K562 (cell line): ENCODE measurements around the gene APOL2. TPM values are rescaled to one million over a fixed set of nuclear protein-coding genes. Genes with fewer than 3 reads are reported as not detected.

Source experiments
- ATF7 ChIP-seq: fragments of 450-650 bp; IDR thresholded peaks from 2 replicates; pipeline ENCODE4 v1.7.1; 2014; ENCODE audit warnings: mild to moderate bottlenecking, moderate library complexity
- ETV5 ChIP-seq: sonication (generic); formaldehyde crosslinking; IDR thresholded peaks from 2 replicates; pipeline ENCODE4 v1.4.0; 2020; ENCODE audit warnings: low read depth, mild to moderate bottlenecking, missing genetic modification reagents
- HDAC2 ChIP-seq: fragments of 450-650 bp; IDR thresholded peaks from 2 replicates; pipeline ENCODE4 v1.6.1; 2016; ENCODE audit warnings: mild to moderate bottlenecking
- KAT2B ChIP-seq: IDR thresholded peaks from one replicate; pipeline ENCODE4 v1.6.1; 2012; ENCODE audit warnings: low read depth, mild to moderate bottlenecking, control low read depth, inconsistent platforms, low read length, moderate library complexity
- L3MBTL2 ChIP-seq: fragments of 450-650 bp; IDR thresholded peaks from 2 replicates; pipeline ENCODE4 v1.6.1; 2016; ENCODE audit warnings: mild to moderate bottlenecking, moderate library complexity
- LCOR ChIP-seq: sonication (generic); formaldehyde crosslinking; IDR thresholded peaks from 2 replicates; pipeline ENCODE4 v1.8.0; 2022; ENCODE audit warnings: mild to moderate bottlenecking, missing genetic modification reagents
- NR2F6 ChIP-seq: fragments of 450-650 bp; formaldehyde crosslinking; IDR thresholded peaks from 2 replicates; pipeline ENCODE4 v1.4.0; 2020; ENCODE audit warnings: mild to moderate bottlenecking
- PHF8 ChIP-seq: fragments of 200-600 bp; sonication (generic); IDR thresholded peaks from 2 replicates; pipeline ENCODE4 v1.6.1; 2012; ENCODE audit warnings: mixed run types, mild to moderate bottlenecking, inconsistent platforms, low read length, moderate library complexity, borderline replicate concordance
- POLR2AphosphoS5 ChIP-seq: IDR thresholded peaks from 2 replicates; pipeline ENCODE4 v1.6.1; 2011; ENCODE audit warnings: mild to moderate bottlenecking, low read depth, low read length, moderate library complexity; ENCODE audit not compliant: control insufficient read depth, insufficient read depth
- RBM25 ChIP-seq: fragments of 200-400 bp; formaldehyde crosslinking; IDR thresholded peaks from 2 replicates; pipeline ENCODE4 v1.6.1; 2018; ENCODE audit warnings: low read length, low read depth, moderate library complexity; ENCODE audit not compliant: severe bottlenecking
- RFX1 ChIP-seq: fragments of 450-650 bp; IDR thresholded peaks from 2 replicates; pipeline ENCODE4 v1.6.1; 2016; ENCODE audit warnings: mild to moderate bottlenecking, moderate library complexity
- TAF7 ChIP-seq: fragments of 450-650 bp; IDR thresholded peaks from 2 replicates; pipeline ENCODE4 v1.6.1; 2016; ENCODE audit warnings: missing genetic modification characterization, missing compliant biosample characterization
- TAF9B ChIP-seq: fragments of 450-650 bp; IDR thresholded peaks from 2 replicates; pipeline ENCODE4 v1.6.1; 2018; ENCODE audit warnings: mild to moderate bottlenecking; ENCODE audit not compliant: partially characterized antibody
- TEAD4 ChIP-seq, 2 experiments: sonication (generic) in 1 of 2; formaldehyde crosslinking in 1 of 2; IDR thresholded peaks; 2 replicates each; pipeline versions ENCODE4 v1.6.1 to v1.8.0; 2012 to 2022; ENCODE audit warnings: borderline replicate concordance in 1 of 2, inconsistent platforms in 1 of 2, low read length in 1 of 2, mild to moderate bottlenecking in 1 of 2, missing genetic modification reagents in 1 of 2
- TFAM ChIP-seq: fragments of 250-450 bp; sonication (Bioruptor Pico); conservative IDR thresholded peaks from 2 replicates; pipeline ENCODE4 v1.5.0; 2021; ENCODE audit warnings: mild to moderate bottlenecking, moderate library complexity
- TSC22D4 ChIP-seq: fragments of 450-650 bp; IDR thresholded peaks from 2 replicates; pipeline ENCODE4 v1.6.1; 2016; ENCODE audit warnings: missing genetic modification characterization, missing biosample characterization, control low read depth
- YBX1 ChIP-seq: fragments of 450-650 bp; IDR thresholded peaks from 2 replicates; pipeline ENCODE4 v1.7.1; 2016; ENCODE audit warnings: mild to moderate bottlenecking
- ZFP1 ChIP-seq: fragments of 450-650 bp; formaldehyde crosslinking; IDR thresholded peaks from 2 replicates; pipeline ENCODE4 v1.4.0; 2020; ENCODE audit warnings: mild to moderate bottlenecking, mixed read lengths
- ZNF146 ChIP-seq: IDR thresholded peaks from one replicate; pipeline ENCODE4 v1.6.1; 2018; ENCODE audit warnings: missing compliant biosample characterization; ENCODE audit not compliant: unreplicated experiment
- polyA plus RNA-seq, 8 experiments: library from polyadenylated mRNA; depleted of rRNA in 4 of 8; stranded (reverse) in 5 of 8; unstranded in 3 of 8; fragments of >200 nt; fragmentation: Nextera tagmentation in 2 of 8; fragmentation: Illumina TruSeq in 1 of 8; extraction: Ambion mirVana in 2 of 8; extraction: Trizol in 1 of 8; gene quantifications; 2 replicates each; pipeline versions ENCODE4 v1.2.1 to v1.2.3, GENCODE V29; 2011 to 2014; ENCODE audit warnings: inconsistent platforms in 1 of 8, missing spikeins in 1 of 8
- total RNA-seq, 7 experiments: library from RNA; depleted of rRNA in 6 of 7; stranded (reverse); fragments of >200 nt in 6 of 7; fragmentation: Illumina TruSeq in 2 of 7; extraction: Trizol in 2 of 7; gene quantifications; 2 replicates each; pipeline versions ENCODE4 v1.2.1 to v1.2.3, GENCODE V29; 2011 to 2021; ENCODE audit warnings: low replicate concordance in 1 of 7
- TF ChIP-seq, protein P1 (sequence below), 2 experiments: fragments of 200-800 bp in 1 of 2; sonication (Bioruptor generic) in 1 of 2; sonication (generic) in 1 of 2; formaldehyde crosslinking in 1 of 2; IDR thresholded peaks in 1 of 2; conservative IDR thresholded peaks in 1 of 2; 2 replicates each; pipeline versions ENCODE4 v1.5.0 to v1.6.1; 2016 to 2020; ENCODE audit warnings: missing compliant biosample characterization in 1 of 2, missing genetic modification characterization in 1 of 2, missing genetic modification reagents in 1 of 2
- TF ChIP-seq, protein P2 (sequence below): sonication (generic); formaldehyde crosslinking; IDR thresholded peaks from 2 replicates; pipeline ENCODE4 v1.8.0; 2022; ENCODE audit warnings: missing genetic modification reagents, mild to moderate bottlenecking, moderate library complexity, borderline replicate concordance
- TF ChIP-seq, protein P3 (sequence below): sonication (generic); formaldehyde crosslinking; IDR thresholded peaks from 2 replicates; pipeline ENCODE4 v1.8.1; 2023; ENCODE audit warnings: mild to moderate bottlenecking, missing genetic modification reagents
- TF ChIP-seq, protein P4 (sequence below): fragments of 250-450 bp; sonication (Bioruptor Pico); IDR thresholded peaks from 2 replicates; pipeline ENCODE4 v1.4.0; 2020; ENCODE audit warnings: mild to moderate bottlenecking, moderate library complexity

APOL2 gene
- total and polyA plus RNA-seq, 9 of the 15 experiments (the other 6 are each of a cell fraction or from before 2014, with no cell fraction given): 2.7 to 10.6 (median 8.9) TPM

DNA sequence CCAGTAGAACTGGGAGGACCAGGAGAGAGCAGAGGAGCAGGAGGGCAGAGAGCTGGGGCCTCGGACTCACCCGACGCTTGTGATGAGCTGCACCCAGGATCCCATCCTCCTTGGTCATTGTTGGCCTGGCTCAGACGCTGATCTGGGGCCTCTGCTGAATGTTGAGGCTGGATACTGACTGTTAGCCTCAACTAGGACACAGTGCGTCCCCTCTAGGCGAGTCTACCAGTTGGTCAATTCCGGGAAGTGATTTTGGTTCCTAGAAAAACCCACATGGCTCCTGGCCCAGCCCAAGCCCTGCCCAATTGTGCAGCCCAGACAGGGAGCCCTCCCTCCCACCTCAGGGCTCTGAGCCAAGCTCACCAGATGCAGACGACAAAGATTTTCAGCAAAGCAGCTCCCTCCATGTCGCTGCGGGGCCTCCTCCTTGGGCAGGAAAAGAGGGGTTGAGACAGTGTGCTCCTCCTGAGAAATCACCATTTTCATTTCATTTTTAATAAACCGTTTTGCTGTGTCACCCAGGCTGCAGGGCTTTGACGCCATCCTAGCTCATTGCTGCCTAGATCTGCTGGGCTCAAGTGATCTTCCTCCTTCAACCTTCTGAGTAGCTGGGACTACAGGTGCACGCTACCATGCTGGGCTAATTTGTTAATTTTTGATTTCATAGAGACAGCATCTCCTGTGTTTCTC, 37.6 kb downstream of the APOL2 start, which contains the start of gene APOL4 (continued):
- TF ChIP-seq, protein P1, sequence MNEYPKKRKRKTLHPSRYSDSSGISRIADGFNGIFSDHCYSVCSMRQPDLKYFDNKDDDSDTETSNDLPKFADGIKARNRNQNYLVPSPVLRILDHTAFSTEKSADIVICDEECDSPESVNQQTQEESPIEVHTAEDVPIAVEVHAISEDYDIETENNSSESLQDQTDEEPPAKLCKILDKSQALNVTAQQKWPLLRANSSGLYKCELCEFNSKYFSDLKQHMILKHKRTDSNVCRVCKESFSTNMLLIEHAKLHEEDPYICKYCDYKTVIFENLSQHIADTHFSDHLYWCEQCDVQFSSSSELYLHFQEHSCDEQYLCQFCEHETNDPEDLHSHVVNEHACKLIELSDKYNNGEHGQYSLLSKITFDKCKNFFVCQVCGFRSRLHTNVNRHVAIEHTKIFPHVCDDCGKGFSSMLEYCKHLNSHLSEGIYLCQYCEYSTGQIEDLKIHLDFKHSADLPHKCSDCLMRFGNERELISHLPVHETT (CRISPR knock-in tag; conservative IDR thresholded peaks at IDR 0.05 in 1 of 2, IDR thresholded peaks at IDR 0.05 in 1 of 2): no peak
- TF ChIP-seq LCOR (peak; percentile 77; the same call in 1 of the 2 replicates), ATF7 (peak; percentile 79), KAT2B (no peak), TFAM (CRISPR knock-in tag) (no peak), HDAC2 (no peak), YBX1 (no peak), RFX1 (no peak), ZNF146 (CRISPR knock-in tag) (no peak), TAF9B (peak; percentile 66), NR2F6 (no peak), TAF7 (tag) (no peak), ETV5 (CRISPR knock-in tag) (peak; percentile 61; the same call in 1 of the 2 replicates), TEAD4 (IDR thresholded peaks at IDR 0.05; ENCODE audit: low read length) (peak; percentile 13; the same call in 1 of the 2 replicates), TEAD4 (CRISPR knock-in tag; IDR thresholded peaks at IDR 0.05; ENCODE audit: borderline replicate concordance) (no peak), PHF8 (peak; percentile 59; the same call in 1 of the 2 replicates), RBM25 (no peak), POLR2AphosphoS5 (0 out of 2 replicates have a peak, but pooled peaks have one; percentile 34), ZFP1 (CRISPR knock-in tag) (no peak), L3MBTL2 (peak; percentile 76), TSC22D4 (no peak)
- TF ChIP-seq, protein P2, sequence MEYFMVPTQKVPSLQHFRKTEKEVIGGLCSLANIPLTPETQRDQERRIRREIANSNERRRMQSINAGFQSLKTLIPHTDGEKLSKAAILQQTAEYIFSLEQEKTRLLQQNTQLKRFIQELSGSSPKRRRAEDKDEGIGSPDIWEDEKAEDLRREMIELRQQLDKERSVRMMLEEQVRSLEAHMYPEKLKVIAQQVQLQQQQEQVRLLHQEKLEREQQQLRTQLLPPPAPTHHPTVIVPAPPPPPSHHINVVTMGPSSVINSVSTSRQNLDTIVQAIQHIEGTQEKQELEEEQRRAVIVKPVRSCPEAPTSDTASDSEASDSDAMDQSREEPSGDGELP (CRISPR knock-in tag): peak; percentile 59
- TF ChIP-seq, protein P3, sequence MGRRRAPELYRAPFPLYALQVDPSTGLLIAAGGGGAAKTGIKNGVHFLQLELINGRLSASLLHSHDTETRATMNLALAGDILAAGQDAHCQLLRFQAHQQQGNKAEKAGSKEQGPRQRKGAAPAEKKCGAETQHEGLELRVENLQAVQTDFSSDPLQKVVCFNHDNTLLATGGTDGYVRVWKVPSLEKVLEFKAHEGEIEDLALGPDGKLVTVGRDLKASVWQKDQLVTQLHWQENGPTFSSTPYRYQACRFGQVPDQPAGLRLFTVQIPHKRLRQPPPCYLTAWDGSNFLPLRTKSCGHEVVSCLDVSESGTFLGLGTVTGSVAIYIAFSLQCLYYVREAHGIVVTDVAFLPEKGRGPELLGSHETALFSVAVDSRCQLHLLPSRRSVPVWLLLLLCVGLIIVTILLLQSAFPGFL: no peak
- TF ChIP-seq, protein P4, sequence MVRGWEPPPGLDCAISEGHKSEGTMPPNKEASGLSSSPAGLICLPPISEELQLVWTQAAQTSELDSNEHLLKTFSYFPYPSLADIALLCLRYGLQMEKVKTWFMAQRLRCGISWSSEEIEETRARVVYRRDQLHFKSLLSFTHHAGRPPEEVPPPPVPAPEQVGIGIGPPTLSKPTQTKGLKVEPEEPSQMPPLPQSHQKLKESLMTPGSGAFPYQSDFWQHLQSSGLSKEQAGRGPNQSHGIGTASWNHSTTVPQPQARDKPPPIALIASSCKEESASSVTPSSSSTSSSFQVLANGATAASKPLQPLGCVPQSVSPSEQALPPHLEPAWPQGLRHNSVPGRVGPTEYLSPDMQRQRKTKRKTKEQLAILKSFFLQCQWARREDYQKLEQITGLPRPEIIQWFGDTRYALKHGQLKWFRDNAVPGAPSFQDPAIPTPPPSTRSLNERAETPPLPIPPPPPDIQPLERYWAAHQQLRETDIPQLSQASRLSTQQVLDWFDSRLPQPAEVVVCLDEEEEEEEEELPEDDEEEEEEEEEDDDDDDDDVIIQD (CRISPR knock-in tag): no peak
